IMR-90 (cell line): Measurements from ENCODE around the gene SET.

Experiments used
- BHLHE40 ChIP-seq: fragments of 150-350 bp; IDR thresholded peaks from 2 replicates; pipeline ENCODE4 v1.6.1; 2016; ENCODE audit warnings: mild to moderate bottlenecking, low read depth, low read length
- CTCF ChIP-seq: conservative IDR thresholded peaks from 2 replicates; pipeline ENCODE4 v1.5.1; 2012; ENCODE audit warnings: mild to moderate bottlenecking, low read depth, low read length, improper control_type of control experiment
- ELK1 ChIP-seq: fragments of 150-350 bp; IDR thresholded peaks from 2 replicates; pipeline ENCODE4 v1.6.1; 2016; ENCODE audit warnings: low read depth, mild to moderate bottlenecking, low read length, moderate library complexity, borderline replicate concordance
- POLR2A ChIP-seq: IDR thresholded peaks from 2 replicates; pipeline ENCODE4 v1.6.1; 2012; ENCODE audit warnings: mild to moderate bottlenecking, low read depth, low read length
- RAD21 ChIP-seq: IDR thresholded peaks from 2 replicates; pipeline ENCODE4 v1.6.1; 2012; ENCODE audit warnings: low read length, improper control_type of control experiment
- RCOR1 ChIP-seq: IDR thresholded peaks from 2 replicates; pipeline ENCODE4 v1.6.1; 2012; ENCODE audit warnings: mild to moderate bottlenecking, low read length, improper control_type of control experiment; ENCODE audit not compliant: insufficient replicate concordance
- SMC3 ChIP-seq: fragments of 150-350 bp; IDR thresholded peaks from 2 replicates; pipeline ENCODE4 v1.6.1; 2016; ENCODE audit warnings: low read depth, mild to moderate bottlenecking, antibody characterized with exemption, low read length, moderate library complexity

DNA sequence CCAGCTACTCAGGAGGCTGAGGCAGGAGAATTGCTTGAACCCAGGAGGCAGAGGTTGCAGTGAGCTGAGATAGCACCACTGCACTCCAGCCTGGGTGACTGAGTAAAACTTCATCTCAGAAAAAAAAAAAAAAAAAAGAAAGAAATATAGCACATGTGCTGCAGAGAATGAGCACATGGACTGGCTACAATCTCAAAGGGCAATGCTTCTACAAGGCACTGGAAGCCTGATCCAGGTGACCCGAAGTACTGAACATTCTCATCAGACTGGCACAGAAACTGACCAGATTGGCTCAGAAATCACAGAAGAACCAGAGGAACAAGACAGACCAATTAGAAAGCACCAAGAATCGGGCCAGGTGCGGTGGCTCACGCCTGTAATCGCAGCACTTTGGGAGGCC, 37.2 kb upstream of the SET start:
- no peak for TF ChIP-seq RAD21
- no peak for TF ChIP-seq ELK1
- no peak for TF ChIP-seq RCOR1
- TF ChIP-seq CTCF = no peak
- TF ChIP-seq SMC3 = no peak
- no peak for TF ChIP-seq POLR2A
- TF ChIP-seq BHLHE40 = no peak
